GM21825 (cell line): ENCODE results near the gene MAN1A2.
"Not testable (repeated sequence)": the region's sequence is repeated elsewhere in the genome, so short reads cannot be mapped to it uniquely, and the experiment has no call there.

ENCODE experiments used
- ATAC-seq: cut with Tn5 transposase; IDR thresholded peaks from one replicate; pipeline ENCODE4 v1.9.1; 2021; ENCODE audit warnings: mild to moderate bottlenecking, moderate library complexity; ENCODE audit not compliant: unreplicated experiment

Gene MAN1A2

GRCh38 chr1:117555806-117556205 is 188.6 kb downstream of the MAN1A2 start:
- no peak for ATAC-seq

- ATAC-seq = no peak
These were observed 189.1 kb downstream of the MAN1A2 start for GRCh38 chr1:117556341-117556740.

- no peak for ATAC-seq
These were observed 189.7 kb downstream of the MAN1A2 start for GRCh38 chr1:117556976-117557375.

GRCh38 chr1:117558451-117558850 is 191.2 kb downstream of the MAN1A2 start:
- ATAC-seq = not testable (repeated sequence)

GRCh38 chr1:117559139-117559538 is 191.9 kb downstream of the MAN1A2 start:
- ATAC-seq = no peak

GRCh38 chr1:117559985-117560384 is 192.7 kb downstream of the MAN1A2 start:
- no peak for ATAC-seq

GRCh38 chr1:117561071-117561470 is 193.8 kb downstream of the MAN1A2 start:
- no peak for ATAC-seq

- ATAC-seq = no peak
These were observed 194.3 kb downstream of the MAN1A2 start for GRCh38 chr1:117561551-117561950.

GRCh38 chr1:117562581-117563491 is 195.6 kb downstream of the MAN1A2 start:
- no peak for ATAC-seq

- no peak for ATAC-seq
These were observed 196.2 kb downstream of the MAN1A2 start for GRCh38 chr1:117563492-117563875.

GRCh38 chr1:117564227-117565075 is 197.2 kb downstream of the MAN1A2 start:
- ATAC-seq = no peak

- ATAC-seq = no peak
These were observed 197.9 kb downstream of the MAN1A2 start for GRCh38 chr1:117565076-117565556.

- no peak for ATAC-seq
These were observed 198.7 kb downstream of the MAN1A2 start for GRCh38 chr1:117565745-117566455.

GRCh38 chr1:117566556-117566955 is 199.3 kb downstream of the MAN1A2 start:
- ATAC-seq = no peak

GRCh38 chr1:117567435-117567834 is 200.2 kb downstream of the MAN1A2 start:
- ATAC-seq = no peak

- no peak for ATAC-seq
These were observed 200.7 kb downstream of the MAN1A2 start for GRCh38 chr1:117567976-117568375.

- ATAC-seq = no peak
These were observed 201.8 kb downstream of the MAN1A2 start for GRCh38 chr1:117568999-117569398.

GRCh38 chr1:117569856-117570255 is 202.6 kb downstream of the MAN1A2 start:
- ATAC-seq = no peak

GRCh38 chr1:117570988-117571409 is 203.8 kb downstream of the MAN1A2 start:
- no peak for ATAC-seq

GRCh38 chr1:117571496-117571895 is 204.2 kb downstream of the MAN1A2 start:
- no peak for ATAC-seq

- ATAC-seq = no peak
These were observed 205.3 kb downstream of the MAN1A2 start for GRCh38 chr1:117572546-117572945.
